HG03469 (cell line): ENCODE measurements around the gene PPP2R5A.

Source experiments
- ATAC-seq: cut with Tn5 transposase; IDR thresholded peaks from one replicate; pipeline ENCODE4 v1.9.1; 2021; ENCODE audit warnings: mild to moderate bottlenecking, moderate library complexity, moderate number of reproducible peaks; ENCODE audit not compliant: unreplicated experiment

The PPP2R5A gene

DNA sequence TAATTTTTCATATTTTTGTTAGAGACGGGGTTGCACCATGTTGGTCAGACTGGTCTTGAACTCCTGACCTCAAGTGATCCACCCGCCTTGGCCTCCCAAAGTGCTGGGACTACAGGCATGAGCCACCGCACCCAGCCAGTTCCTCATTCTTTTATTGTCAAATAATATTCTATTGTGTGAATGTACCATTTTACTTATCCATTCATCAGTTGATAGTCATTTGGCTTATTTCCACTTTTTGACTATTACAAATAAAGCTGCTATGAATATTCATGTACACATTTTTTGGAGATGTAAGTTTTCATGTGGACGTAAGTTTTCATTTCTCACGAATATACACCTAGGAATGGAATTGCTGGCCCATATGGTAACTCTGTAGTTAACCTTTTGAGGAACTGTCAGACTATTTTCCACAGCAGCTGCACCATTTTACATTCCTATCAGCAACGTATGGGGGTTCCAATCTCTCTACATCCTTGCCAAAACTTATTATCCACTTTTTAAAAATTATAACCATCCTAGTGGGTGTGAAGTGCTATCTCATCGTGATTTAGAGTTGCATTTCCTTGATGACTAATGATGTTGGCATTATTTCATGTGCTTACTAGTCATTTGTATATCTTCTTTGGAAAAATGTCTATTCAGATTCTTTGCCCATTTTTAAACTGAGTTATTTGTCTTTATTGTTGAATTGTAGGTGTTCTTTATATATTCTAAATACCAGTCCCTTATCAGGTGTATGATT is 116.8 kb downstream of the PPP2R5A start:
- no peak for ATAC-seq

DNA sequence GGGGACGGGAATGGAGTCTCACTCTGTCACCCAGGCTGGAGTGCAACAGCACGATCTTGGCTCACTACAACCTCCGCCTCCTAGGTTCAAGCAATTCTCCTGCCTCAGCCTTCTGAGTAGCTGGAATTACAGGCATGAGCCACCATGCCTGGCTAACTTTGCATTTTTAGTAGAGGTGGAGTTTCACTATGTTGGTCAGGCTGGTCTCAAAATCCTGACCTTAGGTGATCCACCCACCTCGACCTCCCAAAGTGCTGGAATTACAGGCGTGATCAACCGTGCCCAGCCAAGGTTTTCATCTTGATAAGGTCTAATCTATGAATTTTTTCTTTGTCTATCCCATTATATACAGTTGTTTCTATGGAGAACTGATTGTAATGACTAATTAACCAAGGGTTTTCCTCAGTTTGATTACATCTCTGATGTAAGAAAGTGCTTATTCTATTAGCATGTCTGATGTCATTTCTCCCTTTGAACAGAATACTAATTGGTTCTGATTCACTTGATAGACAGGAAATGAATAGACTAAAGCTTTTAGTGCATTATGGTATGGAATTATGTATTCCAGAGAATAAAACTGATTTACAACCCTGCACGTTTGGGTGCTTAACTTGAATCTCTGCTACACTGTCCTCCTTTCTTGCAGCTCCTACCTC is 117.6 kb downstream of the PPP2R5A start:
- ATAC-seq, result no peak

DNA sequence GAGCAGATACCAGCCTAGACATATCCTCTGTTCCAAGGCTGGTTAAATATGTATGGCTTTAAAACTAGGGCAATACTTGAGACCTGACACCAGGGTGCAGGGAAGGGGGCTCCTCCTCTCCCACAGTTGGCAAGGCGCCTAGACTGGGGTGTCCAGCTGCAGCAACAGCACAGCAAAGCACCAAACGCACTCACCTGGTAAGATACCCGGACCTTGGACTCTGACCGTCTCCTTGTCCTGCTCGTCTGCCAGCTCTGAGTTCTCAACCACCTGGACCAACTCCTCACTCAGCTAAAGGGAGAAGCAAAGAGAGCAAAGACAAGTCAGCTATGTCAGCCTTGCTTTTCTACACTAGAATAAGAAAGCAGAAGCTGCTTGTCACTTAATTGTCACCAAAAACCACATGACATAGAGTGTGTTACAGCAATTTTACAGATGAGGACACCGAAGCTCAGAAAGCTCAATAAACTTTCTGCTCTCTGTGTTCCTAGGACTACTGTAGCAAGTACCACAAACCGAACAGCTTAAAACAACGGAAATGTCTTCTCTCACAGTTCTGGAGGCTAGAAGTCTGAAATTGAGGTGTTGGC is 125.1 kb downstream of the PPP2R5A start:
- no peak for ATAC-seq
